GM23338 (cell line): Measurements from ENCODE around the gene RASIP1. TPM values are rescaled to one million over a fixed set of nuclear protein-coding genes. Genes with fewer than 3 reads are reported as not detected.
"Not testable (repeated sequence)": the region's sequence is repeated elsewhere in the genome, so short reads cannot be mapped to it uniquely, and the experiment has no call there.

Experiments
- ATAC-seq: fragments of 200-7000 bp; cut with Tn5 transposase; 3 replicates; pipeline ENCODE4 v1.9.1; 2020
- DNase-seq: peaks from one replicate; pipeline ENCODE4 v3.0.0-alpha.2; 2015; ENCODE audit warnings: low spot score
- H2AFZ ChIP-seq: fragments of 200-600 bp; sonication (generic); 2 replicates; pipeline ENCODE4 v1.8.0; 2016; ENCODE audit warnings: antibody characterized with exemption, mild to moderate bottlenecking, moderate library complexity
- H3F3A ChIP-seq: fragments of 200-600 bp; sonication (generic); replicated peaks from 2 replicates; pipeline ENCODE4 v1.8.0; 2017; ENCODE audit warnings: antibody characterized with exemption, mixed run types, low read depth
- H3K27ac ChIP-seq: fragments of 200-600 bp; sonication (generic); 2 replicates; pipeline ENCODE4 v1.6.1; 2016; ENCODE audit warnings: low read depth
- H3K27me3 ChIP-seq: fragments of 200-600 bp; sonication (generic); 2 replicates; pipeline ENCODE4 v1.8.0; 2016; ENCODE audit warnings: mild to moderate bottlenecking, mixed run types, moderate library complexity; ENCODE audit not compliant: insufficient read depth
- H3K36me3 ChIP-seq: fragments of 200-600 bp; sonication (generic); 2 replicates; pipeline ENCODE4 v1.8.0; 2016; ENCODE audit warnings: mild to moderate bottlenecking; ENCODE audit not compliant: insufficient read depth
- H3K4me1 ChIP-seq: fragments of 200-600 bp; sonication (generic); 2 replicates; pipeline ENCODE4 v1.8.0; 2016; ENCODE audit warnings: mild to moderate bottlenecking, moderate library complexity; ENCODE audit not compliant: insufficient read depth
- H3K4me2 ChIP-seq: fragments of 200-600 bp; sonication (generic); 2 replicates; pipeline ENCODE4 v1.7.1; 2017; ENCODE audit warnings: mixed run types
- H3K4me3 ChIP-seq: fragments of 200-600 bp; sonication (generic); 2 replicates; pipeline ENCODE4 v1.6.1; 2016; ENCODE audit warnings: mixed run types
- H3K79me2 ChIP-seq: fragments of 200-600 bp; sonication (generic); replicated peaks from 2 replicates; pipeline ENCODE4 v1.8.0; 2017; ENCODE audit warnings: mild to moderate bottlenecking; ENCODE audit not compliant: insufficient read depth
- H3K9me2 ChIP-seq: fragments of 200-600 bp; sonication (generic); 2 replicates; pipeline ENCODE4 v1.8.0; 2017; ENCODE audit not compliant: insufficient read depth
- H4K20me1 ChIP-seq: fragments of 200-600 bp; sonication (generic); replicated peaks from 2 replicates; pipeline ENCODE4 v1.8.0; 2017; ENCODE audit warnings: mild to moderate bottlenecking; ENCODE audit not compliant: insufficient read depth
- H3K27ac Mint-ChIP-seq: 2 replicates; pipeline ENCODE4 v1.8.0; 2020; ENCODE audit warnings: inconsistent platforms, mild to moderate bottlenecking, moderate library complexity, mixed read lengths
- H3K27me3 Mint-ChIP-seq: 3 replicates; pipeline ENCODE4 v1.8.0; 2022; ENCODE audit warnings: low read depth, mild to moderate bottlenecking, moderate library complexity, mixed read lengths, inconsistent platforms; ENCODE audit not compliant: insufficient read depth, poor library complexity
- H3K36me3 Mint-ChIP-seq: 3 replicates; pipeline ENCODE4 v1.8.0; 2021; ENCODE audit warnings: low read depth, mild to moderate bottlenecking, inconsistent platforms, moderate library complexity, mixed read lengths
- H3K4me1 Mint-ChIP-seq: 3 replicates; pipeline ENCODE4 v1.8.0; 2020; ENCODE audit warnings: mild to moderate bottlenecking, inconsistent platforms, mixed read lengths
- H3K4me3 Mint-ChIP-seq: 3 replicates; pipeline ENCODE4 v1.8.0; 2021; ENCODE audit warnings: moderate library complexity, mild to moderate bottlenecking, inconsistent platforms, mixed read lengths
- H3K9me3 Mint-ChIP-seq: 3 replicates; pipeline ENCODE4 v1.8.0; 2020; ENCODE audit warnings: moderate library complexity, mild to moderate bottlenecking, inconsistent platforms, mixed read lengths
- ZNF331 ChIP-seq: fragments of 250-450 bp; sonication (Bioruptor Pico); IDR thresholded peaks from 2 replicates; pipeline ENCODE4 v1.5.0; 2020; ENCODE audit warnings: low read depth, mild to moderate bottlenecking, moderate library complexity
- polyA plus RNA-seq: library from polyadenylated mRNA; unstranded; fragments of >200 nt; fragmentation: Nextera tagmentation; extraction: Ambion mirVana; gene quantifications from 2 replicates; pipeline ENCODE4 v1.2.1, GENCODE V29; 2016
- total RNA-seq: library from RNA; depleted of rRNA; stranded (reverse); fragments of >200 nt; shearing (Covaris generic); gene quantifications from 2 replicates; pipeline ENCODE4 v1.2.3, GENCODE V29; 2014
- TF ChIP-seq, protein P1 (sequence below): IDR thresholded peaks from one replicate; pipeline ENCODE4 v1.6.1; 2018; ENCODE audit warnings: antibody characterized with exemption; ENCODE audit not compliant: unreplicated experiment

The RASIP1 gene
- total and polyA plus RNA-seq, 2 experiments from 2014 or later = 9.2 to 14.8 TPM

- DNase-seq = no peak
- TF ChIP-seq ZNF331 (CRISPR knock-in tag) = no peak
- TF ChIP-seq, protein P1, sequence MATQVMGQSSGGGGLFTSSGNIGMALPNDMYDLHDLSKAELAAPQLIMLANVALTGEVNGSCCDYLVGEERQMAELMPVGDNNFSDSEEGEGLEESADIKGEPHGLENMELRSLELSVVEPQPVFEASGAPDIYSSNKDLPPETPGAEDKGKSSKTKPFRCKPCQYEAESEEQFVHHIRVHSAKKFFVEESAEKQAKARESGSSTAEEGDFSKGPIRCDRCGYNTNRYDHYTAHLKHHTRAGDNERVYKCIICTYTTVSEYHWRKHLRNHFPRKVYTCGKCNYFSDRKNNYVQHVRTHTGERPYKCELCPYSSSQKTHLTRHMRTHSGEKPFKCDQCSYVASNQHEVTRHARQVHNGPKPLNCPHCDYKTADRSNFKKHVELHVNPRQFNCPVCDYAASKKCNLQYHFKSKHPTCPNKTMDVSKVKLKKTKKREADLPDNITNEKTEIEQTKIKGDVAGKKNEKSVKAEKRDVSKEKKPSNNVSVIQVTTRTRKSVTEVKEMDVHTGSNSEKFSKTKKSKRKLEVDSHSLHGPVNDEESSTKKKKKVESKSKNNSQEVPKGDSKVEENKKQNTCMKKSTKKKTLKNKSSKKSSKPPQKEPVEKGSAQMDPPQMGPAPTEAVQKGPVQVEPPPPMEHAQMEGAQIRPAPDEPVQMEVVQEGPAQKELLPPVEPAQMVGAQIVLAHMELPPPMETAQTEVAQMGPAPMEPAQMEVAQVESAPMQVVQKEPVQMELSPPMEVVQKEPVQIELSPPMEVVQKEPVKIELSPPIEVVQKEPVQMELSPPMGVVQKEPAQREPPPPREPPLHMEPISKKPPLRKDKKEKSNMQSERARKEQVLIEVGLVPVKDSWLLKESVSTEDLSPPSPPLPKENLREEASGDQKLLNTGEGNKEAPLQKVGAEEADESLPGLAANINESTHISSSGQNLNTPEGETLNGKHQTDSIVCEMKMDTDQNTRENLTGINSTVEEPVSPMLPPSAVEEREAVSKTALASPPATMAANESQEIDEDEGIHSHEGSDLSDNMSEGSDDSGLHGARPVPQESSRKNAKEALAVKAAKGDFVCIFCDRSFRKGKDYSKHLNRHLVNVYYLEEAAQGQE = no peak
- no peak overlapping the region; the same call in 1 of the 2 replicates for H2AFZ ChIP-seq
- no peak overlapping the region for H3K27ac Mint-ChIP-seq
- H3K36me3 Mint-ChIP-seq = no peaks in the 10 kb centered on the region
- 0 out of 2 replicates have a peak, but pooled peaks cover 3% of the 10 kb centered on the region for H3K4me1 ChIP-seq
- H3K4me3 Mint-ChIP-seq = no peak overlapping the region
- ATAC-seq = no peak
- peaks cover 4% of the 10 kb centered on the region for H3K27me3 Mint-ChIP-seq
- peaks cover 2% of the 10 kb centered on the region; the same call in 1 of the 3 replicates for H3K4me1 Mint-ChIP-seq
- no peak overlapping the region for H3K4me2 ChIP-seq
- no peaks in the 10 kb centered on the region for H3K79me2 ChIP-seq
- H3K27ac ChIP-seq = no peak overlapping the region
- H3K9me2 ChIP-seq = no peaks in the 10 kb centered on the region
- H4K20me1 ChIP-seq = no peaks in the 10 kb centered on the region
- H3K4me3 ChIP-seq = no peak overlapping the region
- H3K36me3 ChIP-seq = no peaks in the 10 kb centered on the region
- H3K27me3 ChIP-seq = no peaks in the 10 kb centered on the region
- H3F3A ChIP-seq = no peaks in the 10 kb centered on the region
- no peaks in the 10 kb centered on the region for H3K9me3 Mint-ChIP-seq
Measured at GRCh38 chr19:48680436-48681126, 59.8 kb downstream of the RASIP1 start.

GRCh38 chr19:48680006-48680405 lies 60.4 kb downstream of the RASIP1 start:
- H3K27me3 ChIP-seq, H3K36me3 ChIP-seq, H3K9me2 ChIP-seq, H3K36me3 Mint-ChIP-seq, DNase-seq, H3K4me3 ChIP-seq, H3K27ac ChIP-seq, H4K20me1 ChIP-seq, H3K4me3 Mint-ChIP-seq, H2AFZ ChIP-seq, H3K9me3 Mint-ChIP-seq, H3K79me2 ChIP-seq, H3K27me3 Mint-ChIP-seq, H3K4me1 Mint-ChIP-seq, H3K4me2 ChIP-seq, H3K27ac Mint-ChIP-seq, ATAC-seq, H3K4me1 ChIP-seq, H3F3A ChIP-seq: not testable (repeated sequence)

DNA sequence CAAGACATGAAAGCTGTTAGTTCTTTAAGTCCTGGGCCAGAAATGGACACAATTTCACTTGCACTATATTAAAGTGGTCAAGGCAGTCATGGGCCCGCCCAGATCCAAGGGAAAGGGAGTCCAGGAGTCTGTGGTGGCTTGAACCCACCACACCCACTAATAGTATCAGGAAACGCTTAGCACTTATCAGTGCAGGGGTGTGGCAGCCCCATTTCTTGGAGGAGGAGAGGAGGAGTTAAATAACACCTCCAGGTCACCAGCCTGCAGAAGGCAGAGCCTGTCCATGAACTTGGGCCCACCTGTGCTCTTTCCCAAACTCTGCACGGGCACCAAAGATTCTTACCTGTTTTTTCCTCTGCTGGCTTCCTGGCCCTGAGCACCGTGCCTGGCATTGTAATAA lies 62.2 kb downstream of the RASIP1 start:
- Histone ChIP-seq H3K27me3 (no peaks in the 10 kb centered on the region), H3K4me1 (peaks cover 23% of the 10 kb centered on the region), H4K20me1 (no peaks in the 10 kb centered on the region), H3K4me3 (no peak overlapping the region), H3K4me2 (no peak overlapping the region), H3K9me2 (no peaks in the 10 kb centered on the region), H3F3A (no peaks in the 10 kb centered on the region), H2AFZ (no peak overlapping the region), H3K36me3 (no peaks in the 10 kb centered on the region), H3K79me2 (no peaks in the 10 kb centered on the region), H3K27ac (no peak overlapping the region)
- H3K9me3 Mint-ChIP-seq = no peaks in the 10 kb centered on the region
- H3K4me3 Mint-ChIP-seq = no peak overlapping the region
- no peaks in the 10 kb centered on the region for H3K36me3 Mint-ChIP-seq
- ATAC-seq = no peak
- DNase-seq = no peak
- no peak overlapping the region for H3K27ac Mint-ChIP-seq
- H3K27me3 Mint-ChIP-seq = peaks cover 19% of the 10 kb centered on the region
- H3K4me1 Mint-ChIP-seq = peaks cover 26% of the 10 kb centered on the region
- TF ChIP-seq ZNF331 (CRISPR knock-in tag) = no peak
- TF ChIP-seq, protein P1 = no peak
